GM18873 (cell line): Measurements from ENCODE around the gene NAV1.
"Not testable (repeated sequence)": the region's sequence is repeated elsewhere in the genome, so short reads cannot be mapped to it uniquely, and the experiment has no call there.

ENCODE experiments used
- ATAC-seq: cut with Tn5 transposase; IDR thresholded peaks from one replicate; pipeline ENCODE4 v1.9.1; 2021; ENCODE audit warnings: mild to moderate bottlenecking, moderate library complexity, moderate number of reproducible peaks; ENCODE audit not compliant: unreplicated experiment, low FRiP score

Gene NAV1

DNA sequence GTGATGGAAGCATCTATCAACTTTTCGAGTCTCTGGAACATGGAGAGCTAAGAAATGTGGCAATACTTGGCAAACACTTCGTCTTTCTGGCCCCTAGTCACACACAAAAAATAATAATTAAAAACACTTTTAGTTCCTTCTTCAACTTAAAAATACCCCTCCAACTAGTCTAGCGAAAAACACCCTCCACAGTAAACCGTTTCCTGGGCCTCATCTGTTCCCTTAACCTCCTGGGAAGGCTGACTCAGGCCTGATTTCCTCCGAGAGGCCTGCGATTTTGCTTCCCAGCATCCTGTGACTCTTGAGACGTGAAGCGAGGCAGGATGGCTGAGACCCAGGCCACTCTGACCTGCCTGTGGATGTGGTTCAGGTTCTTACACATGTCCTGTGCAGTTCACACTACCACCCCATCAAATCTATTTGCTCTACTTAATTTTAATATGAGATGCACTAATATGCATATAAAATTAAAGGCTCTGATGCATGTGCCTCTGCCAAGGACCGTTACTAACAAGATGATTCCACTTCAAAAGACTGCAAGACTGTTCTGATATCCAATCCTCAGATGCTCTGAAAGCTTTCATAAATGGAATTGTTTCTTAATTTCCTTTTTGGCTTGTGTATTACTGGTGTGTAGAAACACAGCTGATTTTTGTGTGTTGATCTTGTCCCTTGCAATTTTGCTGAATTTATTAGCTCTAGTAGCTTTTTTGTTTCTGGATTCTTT is 3.5 kb downstream of the NAV1 start:
- no peak for ATAC-seq

DNA sequence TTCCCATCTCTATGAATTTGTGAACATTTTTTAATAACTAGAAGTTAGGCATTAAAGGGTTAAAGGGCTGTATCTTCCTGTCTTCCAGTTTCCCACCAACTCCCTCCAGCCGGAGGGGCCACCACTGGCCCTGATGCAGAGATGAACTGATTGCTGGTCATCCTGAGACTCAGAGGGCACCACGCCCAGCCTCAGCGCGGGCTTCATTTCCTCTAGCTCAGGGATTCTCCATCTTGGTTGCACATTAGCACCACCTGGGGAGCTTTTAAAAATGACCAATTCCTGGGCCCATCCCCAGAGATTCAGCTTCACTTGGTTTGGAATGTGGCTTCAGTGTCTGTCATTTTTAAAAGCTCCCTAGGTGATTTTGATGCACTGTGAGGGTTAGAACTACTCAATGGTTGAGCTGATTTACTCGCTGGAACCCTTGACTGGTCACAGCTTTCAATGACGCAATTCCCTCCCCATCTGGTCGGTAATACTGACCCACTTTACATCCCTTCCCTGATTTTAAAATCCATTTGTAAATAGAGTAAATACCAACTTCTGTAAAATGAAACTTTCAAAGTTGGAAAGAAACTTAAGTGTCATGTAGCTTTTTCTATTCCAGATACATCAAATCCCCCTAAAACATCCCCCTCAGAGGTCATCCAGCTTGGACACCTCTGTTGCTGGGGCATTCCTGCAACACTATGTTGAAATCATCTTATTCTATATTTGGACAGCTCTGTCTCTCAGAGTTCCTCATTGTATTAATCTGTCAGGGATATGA is 5.1 kb downstream of the NAV1 start:
- no peak for ATAC-seq

DNA sequence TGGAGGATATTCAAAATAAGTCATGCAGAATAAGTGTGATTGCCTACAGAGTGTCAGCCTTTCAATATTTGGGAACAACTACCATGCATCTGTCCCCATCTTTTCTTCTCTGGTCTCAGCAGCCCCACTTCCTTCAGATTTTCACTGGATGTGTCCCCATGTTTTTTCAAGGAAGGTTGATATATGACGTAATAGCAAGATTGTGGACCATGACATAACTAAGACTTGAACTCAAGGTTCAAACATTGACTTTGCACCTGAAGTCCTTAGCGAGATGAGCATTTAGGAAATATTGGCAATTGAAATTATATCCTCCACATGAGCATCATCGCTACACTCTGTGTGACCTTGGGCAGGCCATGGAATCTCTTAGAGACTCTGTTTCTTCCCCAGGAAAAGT is 5.8 kb downstream of the NAV1 start:
- no peak for ATAC-seq

DNA sequence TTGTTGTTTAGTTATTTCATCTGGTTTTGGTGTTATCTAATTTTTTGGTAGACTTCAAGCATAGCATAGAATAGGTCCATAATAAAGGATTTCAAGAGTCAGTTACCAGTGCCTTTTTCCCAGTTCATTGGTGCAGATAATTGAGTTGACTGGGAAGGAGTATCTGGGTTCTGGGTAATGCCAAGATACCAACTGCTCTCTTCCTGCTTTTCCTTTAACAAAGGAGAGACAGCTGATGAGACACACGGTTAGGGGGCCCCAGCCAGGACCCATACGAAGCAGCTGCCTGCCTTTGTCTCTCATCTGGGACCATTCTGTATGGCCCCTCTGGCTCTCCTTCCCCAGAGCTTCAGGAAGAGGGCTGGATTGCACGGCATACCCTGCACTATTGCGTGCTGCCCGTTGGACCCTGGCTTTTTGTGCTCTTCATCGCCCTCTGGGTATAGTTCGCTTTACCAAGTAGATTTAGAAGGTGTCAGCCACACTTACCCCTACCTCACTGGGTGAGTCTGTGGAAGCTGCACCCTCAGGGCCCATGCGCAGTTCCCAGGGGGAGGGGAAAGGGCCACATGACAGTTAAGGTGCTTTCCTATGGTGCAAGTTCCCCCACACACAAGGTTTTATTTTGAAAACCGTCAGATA is 7.0 kb downstream of the NAV1 start:
- no peak for ATAC-seq

DNA sequence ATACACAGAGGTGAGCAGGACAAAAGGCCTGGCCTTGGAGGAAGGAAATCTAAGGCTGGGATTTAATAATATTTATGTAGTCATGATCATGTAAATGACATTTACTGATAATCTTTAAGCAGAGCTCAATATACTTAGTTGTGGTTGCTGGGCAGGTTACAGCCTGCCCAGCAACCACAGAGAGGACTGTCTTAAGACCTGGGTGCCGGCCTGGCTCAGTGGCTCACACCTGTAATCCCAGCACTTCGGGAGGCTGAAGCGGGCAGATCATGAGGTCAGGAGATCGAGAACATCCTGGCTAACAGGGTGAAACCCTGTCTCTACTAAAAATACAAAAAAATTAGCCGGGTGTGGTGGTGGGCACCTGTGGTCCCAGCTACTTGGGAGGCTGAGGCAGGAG is 10.6 kb downstream of the NAV1 start:
- ATAC-seq, result not testable (repeated sequence)

DNA sequence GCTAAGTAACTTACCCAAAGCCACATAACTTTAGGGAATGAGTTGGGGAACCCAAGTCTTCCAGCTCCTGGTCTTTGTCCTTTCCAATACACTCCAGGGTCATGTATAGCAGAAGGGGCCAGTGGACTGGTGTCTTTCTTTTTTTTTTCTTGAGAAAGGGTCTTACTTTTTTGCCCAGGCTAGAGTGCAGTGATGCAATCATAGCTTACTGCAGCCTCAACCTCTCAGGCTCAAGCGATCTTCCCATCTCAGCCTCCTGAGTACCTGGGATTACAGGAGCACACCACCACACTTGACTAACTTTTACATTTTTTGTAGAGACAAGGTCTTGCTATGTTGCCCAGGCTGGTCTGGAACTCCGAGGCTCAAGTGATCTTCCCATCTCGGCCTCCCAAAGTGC is 12.2 kb downstream of the NAV1 start:
- no peak for ATAC-seq

DNA sequence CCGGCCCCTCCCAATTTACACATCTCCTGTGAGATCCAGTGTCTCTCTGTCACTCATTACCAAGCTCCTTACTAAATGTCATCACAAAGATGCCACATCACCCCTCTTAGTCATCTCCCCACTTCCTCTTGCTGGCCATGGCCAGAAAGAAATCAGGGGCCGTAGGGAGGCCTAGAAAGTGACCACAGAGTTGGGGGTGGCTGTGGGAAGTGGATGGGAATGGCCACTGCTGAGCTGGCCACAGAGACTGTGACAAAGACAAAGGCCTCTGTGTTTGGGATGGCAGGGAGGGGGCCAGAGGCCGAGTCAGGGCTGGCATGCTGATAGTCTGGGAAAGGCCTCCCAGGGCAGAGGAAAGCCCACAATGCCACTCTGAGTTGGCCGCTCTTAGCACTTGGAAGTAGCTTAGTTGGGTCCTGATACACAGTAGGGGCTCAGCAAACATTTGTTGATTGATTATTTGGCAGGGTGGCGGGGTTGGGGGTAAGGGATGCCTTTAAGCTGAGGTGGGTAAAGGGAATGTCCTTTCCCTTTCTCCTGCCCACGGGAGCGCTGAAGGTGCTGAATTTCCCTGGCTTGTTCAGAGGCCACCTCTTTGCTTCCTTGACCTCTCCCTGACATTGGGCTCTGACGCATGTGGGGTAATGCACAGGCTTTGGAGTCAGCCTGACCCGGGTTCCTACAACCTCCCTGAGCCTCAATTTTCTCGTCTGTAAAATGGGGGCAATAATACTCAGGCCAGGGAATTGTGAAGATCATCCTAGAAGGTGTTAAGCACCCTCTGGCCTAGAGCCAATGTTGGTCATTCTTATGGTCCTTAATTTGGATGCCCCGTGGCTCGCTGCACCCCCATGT is 13.2 kb downstream of the NAV1 start:
- ATAC-seq, result no peak

DNA sequence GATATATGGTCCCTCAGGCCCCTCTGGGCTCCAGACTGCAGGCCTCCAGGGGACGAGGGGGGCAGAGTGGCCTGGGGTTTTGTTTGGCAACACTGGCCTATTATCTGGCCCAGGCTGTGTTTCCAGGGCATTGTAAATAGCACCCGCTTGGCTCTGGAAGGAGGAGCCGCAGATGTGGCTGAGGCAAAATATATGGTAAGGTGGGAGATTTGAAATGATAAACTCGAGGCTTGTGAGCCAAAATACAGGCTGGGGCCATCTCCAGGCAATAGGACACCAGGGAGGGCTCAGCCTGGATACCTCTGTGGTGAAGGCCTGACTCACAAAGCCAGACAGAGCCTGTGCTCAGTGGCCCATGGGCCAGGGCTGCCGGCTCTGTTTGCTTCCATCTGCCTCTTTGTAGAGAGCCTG is 14.0 kb downstream of the NAV1 start:
- no peak for ATAC-seq

DNA sequence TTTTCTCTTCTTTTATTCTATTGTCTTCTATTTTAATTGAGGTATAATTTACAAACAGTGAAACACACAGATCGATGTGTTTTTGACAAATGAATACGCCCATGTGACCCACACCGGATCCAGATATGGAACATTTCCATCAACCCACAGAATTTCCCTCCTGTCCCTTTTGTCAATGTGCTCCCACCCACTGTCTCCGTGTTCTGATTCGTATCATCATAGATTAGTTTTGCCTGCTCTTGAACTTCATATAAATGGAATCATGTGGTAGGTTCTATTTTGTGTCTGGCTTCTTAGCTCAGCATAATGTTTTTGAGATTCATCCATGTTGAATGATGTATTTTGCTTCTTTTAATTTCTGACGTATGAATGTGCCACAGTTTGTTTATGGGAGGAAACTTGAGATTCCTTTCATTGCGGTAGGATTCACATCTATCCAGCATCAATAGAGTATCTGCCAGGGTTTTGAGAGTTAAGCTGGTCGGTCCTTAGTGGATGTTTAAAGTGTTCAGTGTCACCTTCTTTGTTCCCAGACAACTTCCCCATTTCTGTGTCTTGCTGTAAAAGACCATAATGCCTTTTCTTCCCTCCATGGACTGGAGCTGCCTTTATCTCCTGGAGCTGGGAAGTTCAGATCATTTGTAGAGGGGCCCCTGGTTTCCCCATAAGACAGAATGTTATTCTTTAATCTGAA is 14.7 kb downstream of the NAV1 start:
- no peak for ATAC-seq

DNA sequence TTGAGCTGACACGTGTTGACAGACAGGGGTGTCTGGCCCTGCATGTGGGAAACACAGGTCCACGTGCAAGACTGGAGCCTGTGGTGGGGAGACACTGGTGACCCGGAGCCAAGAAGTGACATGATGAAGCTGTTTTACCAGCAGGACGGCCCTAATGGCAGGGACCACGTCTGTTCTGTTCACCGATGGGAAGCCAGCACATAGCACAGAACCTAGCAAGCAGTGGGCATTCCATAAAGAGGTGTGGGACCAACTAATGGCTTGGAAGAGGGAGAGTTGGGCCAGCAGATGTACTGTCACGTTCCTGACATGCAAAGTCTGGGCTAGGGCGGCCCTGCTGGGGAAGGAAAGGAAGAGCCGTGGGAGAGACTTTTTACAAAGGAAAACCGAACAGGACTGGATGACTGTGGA is 15.3 kb downstream of the NAV1 start:
- no peak for ATAC-seq

DNA sequence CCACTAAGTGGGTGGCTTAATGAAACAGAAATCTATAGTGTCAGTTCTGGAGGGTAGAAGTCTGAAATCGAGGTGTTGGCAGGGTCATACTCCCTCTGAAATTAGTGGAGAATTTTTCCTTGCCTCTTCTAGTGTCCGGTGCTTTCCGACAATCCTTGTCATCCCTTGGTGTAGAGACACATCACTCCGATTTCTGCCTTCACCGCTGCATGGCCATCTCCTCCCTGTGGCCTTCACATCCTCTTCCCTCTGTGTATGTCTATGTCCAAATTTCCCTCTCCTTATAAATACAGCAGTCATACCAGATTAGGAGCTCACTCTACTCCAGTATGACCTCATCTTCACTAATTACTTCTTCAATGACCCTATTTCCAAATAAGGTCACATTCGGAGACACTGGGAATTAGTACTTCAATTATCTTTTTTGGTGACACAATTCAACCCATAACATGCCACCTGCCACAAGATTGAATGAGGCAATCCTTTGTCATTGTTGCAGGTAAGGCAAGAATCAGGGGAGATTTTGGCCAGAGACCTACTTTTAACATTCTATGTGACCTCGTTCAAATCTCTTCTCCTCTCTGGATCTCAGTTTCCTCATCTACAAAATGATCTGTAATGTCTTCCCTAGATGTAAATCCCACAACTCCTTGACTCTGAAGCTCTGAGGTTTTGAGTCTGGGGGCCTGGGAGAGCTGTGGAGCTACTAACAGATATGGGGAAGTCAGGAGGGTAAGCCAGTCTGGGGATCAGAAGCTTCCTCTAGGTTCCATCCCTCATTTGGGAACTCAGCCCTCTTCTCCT is 16.1 kb downstream of the NAV1 start:
- ATAC-seq, result no peak

DNA sequence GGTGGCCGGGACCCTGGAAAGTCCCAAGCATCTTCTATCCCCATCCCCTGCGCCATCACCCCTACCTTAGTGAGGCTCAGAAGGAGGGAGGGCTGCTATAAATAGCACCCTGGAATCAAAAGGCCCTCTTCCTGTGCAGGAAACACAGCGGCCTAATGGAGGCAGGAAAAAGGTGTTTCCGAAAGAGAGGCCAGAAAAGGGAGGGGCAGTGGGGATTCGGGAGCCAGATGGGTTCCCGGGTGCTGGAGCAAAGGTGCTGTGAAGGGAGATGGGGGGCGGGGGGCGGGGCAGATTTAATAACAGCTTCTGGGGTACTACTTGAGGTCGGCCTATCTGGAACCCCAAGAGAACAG is 16.6 kb downstream of the NAV1 start:
- no peak for ATAC-seq

DNA sequence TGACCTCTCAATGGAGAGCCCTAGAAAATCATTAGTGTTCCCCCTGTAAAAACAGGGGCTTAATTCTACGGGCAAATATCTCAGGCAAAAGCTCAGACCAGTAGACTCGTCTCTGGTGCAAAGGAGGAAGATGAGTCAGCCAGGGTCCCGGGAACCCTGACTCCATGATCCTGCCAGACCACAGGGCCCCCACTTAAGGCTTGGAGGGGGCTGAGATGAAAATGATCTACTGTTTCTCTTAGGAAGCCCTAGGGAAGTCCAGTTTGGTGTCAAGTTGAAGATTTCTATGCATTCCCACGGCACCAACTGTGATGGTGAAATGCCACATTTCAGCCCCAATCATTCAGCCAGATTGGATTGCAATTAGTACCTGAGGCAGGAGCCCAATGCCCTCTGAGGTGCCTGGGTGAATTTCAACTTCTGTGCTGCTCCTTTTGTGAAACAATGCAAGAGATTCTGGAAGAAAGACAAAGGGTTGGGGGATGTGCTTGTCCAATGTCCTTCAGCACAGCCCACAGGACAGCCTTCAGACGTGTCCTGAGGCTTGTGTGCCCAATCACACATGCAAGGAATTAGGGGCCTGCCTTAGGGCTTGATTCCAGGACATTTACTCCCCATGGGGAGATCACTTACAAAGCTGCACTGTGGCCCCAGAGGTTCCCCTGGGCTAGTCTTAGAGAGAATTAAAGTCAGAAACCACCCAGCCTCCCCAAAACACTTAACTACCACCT is 18.1 kb downstream of the NAV1 start:
- no peak for ATAC-seq

DNA sequence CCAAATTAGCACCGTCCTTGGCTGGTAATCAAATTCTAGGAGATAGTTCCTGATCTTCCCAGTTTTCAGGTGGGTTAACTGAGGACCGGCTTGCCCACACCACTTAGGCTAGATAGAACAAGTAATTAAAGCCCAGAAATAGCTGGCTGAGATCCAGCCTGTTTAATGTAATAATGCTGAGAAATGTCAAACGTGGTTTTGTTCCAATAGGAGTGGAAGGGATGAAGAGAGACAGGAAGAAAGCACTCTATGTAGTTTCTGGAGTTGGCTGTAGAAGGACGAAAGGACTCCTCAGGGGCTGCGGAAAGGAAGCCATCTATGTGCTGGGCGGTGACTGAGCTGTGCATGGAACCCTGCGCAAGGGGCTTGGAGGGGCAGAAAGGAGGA is 18.6 kb downstream of the NAV1 start:
- no peak for ATAC-seq

DNA sequence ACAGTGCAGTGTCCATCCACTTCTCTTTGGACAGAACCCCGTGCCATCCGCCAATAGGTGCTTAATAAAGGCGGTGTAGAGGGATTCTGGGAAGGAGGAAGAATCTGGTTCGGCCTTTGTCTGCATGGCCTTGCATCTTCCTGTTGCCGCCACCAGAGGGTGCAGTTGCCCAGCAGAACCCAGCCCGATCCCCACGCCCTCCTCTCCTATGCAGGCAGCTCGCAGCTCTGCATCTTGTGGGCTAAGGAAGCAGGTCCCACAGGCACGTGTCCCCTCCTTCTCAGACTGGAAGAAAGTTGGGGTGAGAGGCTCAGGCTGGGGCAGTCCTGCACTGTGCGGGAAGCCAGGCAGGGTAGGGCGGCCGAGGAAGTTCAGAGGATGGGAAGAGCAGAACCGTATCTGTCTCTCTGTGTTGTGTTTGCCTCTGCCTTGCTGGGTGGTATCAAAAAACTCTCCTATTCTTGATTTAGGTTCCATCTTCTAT is 20.8 kb downstream of the NAV1 start:
- peak; percentile 59 for ATAC-seq

DNA sequence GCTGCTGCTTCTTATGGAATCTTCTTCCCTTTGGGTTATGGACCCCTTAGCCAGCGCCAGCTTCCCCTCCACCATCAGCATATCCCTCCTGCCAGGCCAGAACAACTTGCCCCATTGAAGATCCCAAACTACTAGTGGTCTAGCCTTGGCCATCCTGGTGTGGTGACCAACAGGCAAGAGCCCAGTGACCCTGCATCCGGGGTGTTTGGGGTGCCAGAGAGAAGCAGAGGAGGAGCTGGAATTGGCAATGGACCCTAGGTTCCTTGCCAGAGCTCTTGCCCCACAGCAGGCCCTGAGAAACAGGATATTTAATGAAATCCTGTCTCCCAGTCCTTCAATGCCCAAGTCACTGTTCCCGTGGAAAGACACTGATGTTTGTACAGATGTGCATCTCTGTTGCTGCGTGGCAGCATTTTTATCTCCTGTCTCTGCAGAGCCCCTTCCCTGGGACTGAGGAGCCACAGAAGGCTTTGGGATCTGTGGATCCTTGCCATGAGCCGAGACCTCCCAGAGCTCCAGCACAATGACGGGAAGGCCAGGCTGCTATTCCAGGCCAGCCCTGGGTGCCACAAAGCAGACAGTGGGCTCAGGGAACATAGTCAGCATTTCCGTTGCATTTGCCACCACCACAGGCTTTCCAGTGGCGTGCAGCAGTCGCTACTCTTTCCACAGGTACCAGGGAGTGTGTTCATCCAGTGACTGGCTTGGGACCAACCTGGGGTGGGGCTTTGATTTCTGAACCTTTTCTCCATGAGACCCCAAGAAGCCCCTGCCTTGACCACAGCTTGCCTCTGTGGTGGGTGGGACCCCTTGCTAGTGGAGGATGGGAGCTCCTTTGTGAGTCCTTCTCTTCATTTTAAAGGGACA is 21.6 kb downstream of the NAV1 start:
- ATAC-seq, result no peak

DNA sequence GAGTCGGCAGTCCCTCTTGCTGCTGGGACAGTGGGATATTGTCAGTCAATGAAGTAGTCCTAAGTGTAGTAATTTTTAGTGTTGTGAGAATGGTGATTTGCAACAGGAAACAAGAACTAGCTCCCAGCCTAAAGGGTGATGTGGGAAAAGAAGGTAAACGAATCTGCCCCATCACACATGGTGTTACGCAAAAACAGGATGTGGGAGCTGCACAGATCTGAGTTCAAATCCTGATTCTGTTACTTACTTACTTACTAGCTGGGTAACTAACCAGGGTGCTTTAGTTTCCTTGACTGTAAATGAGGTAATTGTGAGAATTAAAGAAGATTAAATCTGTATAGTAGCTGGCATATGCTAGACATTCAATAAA is 22.3 kb downstream of the NAV1 start:
- no peak for ATAC-seq

DNA sequence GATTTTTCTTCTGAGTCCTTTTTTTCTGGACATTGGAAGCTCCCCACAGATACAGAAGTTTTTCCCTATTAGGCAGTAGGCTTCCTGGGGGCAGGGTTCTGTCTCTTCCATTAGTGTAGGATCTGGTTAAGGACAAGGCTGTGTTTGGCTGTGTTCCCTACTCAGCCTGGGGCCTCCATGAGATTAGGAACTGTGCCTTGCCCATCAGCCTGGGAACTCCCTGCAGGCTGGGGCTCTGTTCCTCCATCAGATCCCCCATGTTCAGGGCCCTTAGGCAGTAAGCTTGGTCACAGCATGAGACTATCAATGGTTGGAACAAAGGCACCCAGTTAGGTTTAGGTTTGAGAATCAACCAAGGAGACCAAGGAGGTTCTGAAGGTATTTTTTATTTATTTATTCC is 22.7 kb downstream of the NAV1 start:
- no peak for ATAC-seq
